Tibial artery (tissue), 4 donors: ENCODE measurements around the gene CCL4.

ENCODE experiments used
- DNase-seq, 2 donors: peaks; one replicate each; pipeline ENCODE4 v3.0.0-alpha.2; 2019
- H3K27ac ChIP-seq, 2 donors: fragments of 200-600 bp; sonication (generic) in 1 of 2; 1 replicate in 1 of 2; 2 replicates in 1 of 2; pipeline ENCODE4 v1.5.1; 2018 to 2019; ENCODE audit warnings: mild to moderate bottlenecking in 1 of 2
- H3K27me3 ChIP-seq, 2 donors: fragments of 200-600 bp; sonication (generic) in 1 of 2; one replicate each; pipeline versions ENCODE4 v1.5.1 to v1.6.0; 2016 to 2019
- H3K36me3 ChIP-seq, 3 donors: fragments of 200-600 bp; sonication (generic) in 2 of 3; one replicate each; pipeline ENCODE4 v1.5.1; 2016 to 2019; ENCODE audit warnings: mild to moderate bottlenecking in 2 of 3
- H3K4me1 ChIP-seq, 4 donors: fragments of 200-600 bp; sonication (generic) in 2 of 4; 1 replicate in 3 of 4; 2 replicates in 1 of 4; pipeline ENCODE4 v1.5.1; 2016 to 2019
- H3K4me3 ChIP-seq, 2 donors: fragments of 200-600 bp; sonication (generic) in 1 of 2; 1 replicate in 1 of 2; 2 replicates in 1 of 2; pipeline ENCODE4 v1.5.1; 2018 to 2019; ENCODE audit warnings: mild to moderate bottlenecking in 2 of 2
- H3K9me3 ChIP-seq, 3 donors: fragments of 200-600 bp; sonication (generic) in 1 of 3; one replicate each; pipeline ENCODE4 v1.5.1; 2016 to 2019
- CTCF ChIP-seq, 2 experiments: fragments of 200-600 bp in 1 of 2; fragments of 450-650 bp in 1 of 2; IDR thresholded peaks; one replicate each; pipeline ENCODE4 v1.5.1; 2017 to 2019; ENCODE audit warnings: antibody characterized with exemption in 2 of 2, mild to moderate bottlenecking in 1 of 2, moderate library complexity in 1 of 2
- intact Hi-C: fragments of 100-400 bp; cut with DNase I; formaldehyde crosslinking; loops from one replicate; pipeline ENCODE4 v1.15.0; 2023; ENCODE audit warnings: low total_unique reads

The CCL4 gene

GRCh38 chr17:36063786-36064541, 39.7 kb upstream of the CCL4 start, which contains the start of gene CCL18:
Gene CCL18, plus strand, starts transcription at chr17:36064272. Its CDS starts 71 bp downstream, at chr17:36064343.
- Histone ChIP-seq H3K9me3 (no peaks in the 10 kb centered on the region), H3K27ac (no peak within 1 kb of the TSS), H3K36me3 (no peaks in the 10 kb centered on the region), H3K4me3 (no peak within 1 kb of the TSS), H3K4me1 (no peaks in the 10 kb centered on the region), H3K27me3 (no peaks in the 10 kb centered on the region)
- DNase-seq: no peak
- TF ChIP-seq CTCF (IDR thresholded peaks at IDR 0.05): no peak
- intact Hi-C loops: no loop called here

- Histone ChIP-seq H3K27ac (no peak overlapping the region), H3K4me1 (no peaks in the 10 kb centered on the region), H3K4me3 (no peak overlapping the region), H3K9me3 (no peaks in the 10 kb centered on the region), H3K36me3 (no peaks in the 10 kb centered on the region), H3K27me3 (no peaks in the 10 kb centered on the region)
- DNase-seq: no peak
- no peak for TF ChIP-seq CTCF (IDR thresholded peaks at IDR 0.05)
- intact Hi-C loops: no loop called here
Measured at GRCh38 chr17:36066365-36066985, 37.2 kb upstream of the CCL4 start.

- Histone ChIP-seq H3K27me3 (no peaks in the 10 kb centered on the region), H3K4me3 (no peak overlapping the region), H3K9me3 (no peaks in the 10 kb centered on the region), H3K27ac (no peak overlapping the region), H3K4me1 (no peaks in the 10 kb centered on the region), H3K36me3 (no peaks in the 10 kb centered on the region)
- TF ChIP-seq CTCF (IDR thresholded peaks at IDR 0.05): no peak
- DNase-seq: no peak
- intact Hi-C loops: no loop called here
Measured at GRCh38 chr17:36068524-36068923, 35.1 kb upstream of the CCL4 start.

GRCh38 chr17:36069136-36069535, 34.5 kb upstream of the CCL4 start:
- no peak for DNase-seq
- Histone ChIP-seq H3K4me3 (no peak overlapping the region), H3K27me3 (no peaks in the 10 kb centered on the region), H3K9me3 (no peaks in the 10 kb centered on the region), H3K4me1 (no peaks in the 10 kb centered on the region), H3K36me3 (no peaks in the 10 kb centered on the region), H3K27ac (no peak overlapping the region)
- intact Hi-C loops: no loop called here
- TF ChIP-seq CTCF (IDR thresholded peaks at IDR 0.05): no peak

- H3K36me3 ChIP-seq: no peaks in the 10 kb centered on the region
- H3K9me3 ChIP-seq: no peaks in the 10 kb centered on the region
- no peaks in the 10 kb centered on the region for H3K4me1 ChIP-seq
- no peak overlapping the region for H3K4me3 ChIP-seq
- H3K27me3 ChIP-seq: no peaks in the 10 kb centered on the region
- no peak for DNase-seq
- intact Hi-C loops: loop anchor here (10.0 kb wide), 1 partner anchor 64 kb away; no protein-coding TSS in a partner anchor
- H3K27ac ChIP-seq: no peak overlapping the region
- no peak for TF ChIP-seq CTCF (IDR thresholded peaks at IDR 0.05)
Measured at GRCh38 chr17:36070427-36070826, 33.2 kb upstream of the CCL4 start.
